ENCODE results near the gene DSCAM.
"Not testable (repeated sequence)": the region's sequence is repeated elsewhere in the genome, so short reads cannot be mapped to it uniquely, and the experiment has no call there.

DSCAM gene

GRCh38 chr21:40194185-40194980, 652.6 kb downstream of the DSCAM start:
- in situ Hi-C loops (cut with MboI; ENCODE audit: low sequenced_read_pairs): no loop called here

- in situ Hi-C loops (cut with MboI; ENCODE audit: low sequenced_read_pairs): no loop called here
Observed at GRCh38 chr21:40191616-40192015, 655.3 kb downstream of the DSCAM start.

- in situ Hi-C loops (cut with MboI; ENCODE audit: low sequenced_read_pairs): no loop called here
Observed at GRCh38 chr21:40191196-40191595, 655.8 kb downstream of the DSCAM start.

DNA sequence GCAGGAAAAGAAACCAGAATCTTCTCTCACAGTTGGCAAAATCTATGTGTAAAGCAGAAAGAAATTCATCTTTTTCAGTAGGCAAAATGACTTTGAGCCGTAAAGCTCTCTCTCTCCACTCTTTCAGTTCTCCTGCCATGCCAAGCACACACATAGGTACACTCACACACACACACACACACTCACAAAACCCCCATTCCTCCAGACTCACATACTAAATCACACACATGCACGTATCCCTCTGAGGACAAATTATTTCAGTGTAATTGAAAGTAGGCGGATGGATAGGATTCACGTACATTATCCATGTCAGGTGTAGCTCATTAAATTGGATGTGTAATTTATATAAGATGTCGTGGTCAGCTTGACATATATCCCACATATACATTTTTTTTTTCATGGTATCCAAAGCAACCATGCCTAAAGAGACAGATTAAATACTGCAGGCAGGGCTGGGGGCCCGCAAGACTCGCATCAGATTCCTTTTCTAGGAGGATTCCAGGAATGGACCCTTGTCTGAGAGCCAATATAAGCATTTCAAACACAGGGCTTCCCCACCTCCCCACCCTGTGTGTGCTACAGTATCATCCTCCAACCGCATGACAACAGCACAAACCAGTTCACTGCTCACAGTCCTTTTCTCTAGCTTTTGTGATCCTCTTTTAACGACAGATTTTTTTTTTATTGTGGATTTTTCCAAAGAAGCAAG, 658.9 kb downstream of the DSCAM start:
- in situ Hi-C loops (cut with MboI; ENCODE audit: low sequenced_read_pairs): no loop called here

- in situ Hi-C loops (cut with MboI; ENCODE audit: low sequenced_read_pairs): no loop called here
Observed at GRCh38 chr21:40187244-40187643, 659.7 kb downstream of the DSCAM start.

DNA sequence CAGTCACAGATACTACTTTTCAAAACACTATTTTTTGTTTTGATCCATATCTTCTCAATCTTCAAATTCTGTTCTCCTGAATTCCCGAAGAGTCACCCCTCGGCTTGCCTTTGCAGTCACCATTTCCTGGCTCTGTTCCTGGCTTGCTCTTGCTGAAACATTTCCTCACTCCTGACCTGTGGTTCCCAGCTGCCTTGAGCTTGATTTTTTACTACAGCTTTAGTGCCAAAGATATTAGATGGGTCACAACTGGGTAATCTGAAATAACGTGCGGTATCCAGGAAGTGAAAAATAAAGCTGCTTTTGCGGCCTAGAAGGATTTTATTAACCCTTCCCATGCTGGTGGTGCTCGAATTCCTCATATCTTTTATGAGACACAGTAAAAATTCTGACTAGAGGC, 660.9 kb downstream of the DSCAM start:
- in situ Hi-C loops (cut with MboI; ENCODE audit: low sequenced_read_pairs): no loop called here

- in situ Hi-C loops (cut with MboI; ENCODE audit: low sequenced_read_pairs): no loop called here
Observed at GRCh38 chr21:40185208-40185607, 661.8 kb downstream of the DSCAM start.

GRCh38 chr21:40182491-40182890, 664.5 kb downstream of the DSCAM start:
- in situ Hi-C loops (cut with MboI; ENCODE audit: low sequenced_read_pairs): not testable (repeated sequence)

DNA sequence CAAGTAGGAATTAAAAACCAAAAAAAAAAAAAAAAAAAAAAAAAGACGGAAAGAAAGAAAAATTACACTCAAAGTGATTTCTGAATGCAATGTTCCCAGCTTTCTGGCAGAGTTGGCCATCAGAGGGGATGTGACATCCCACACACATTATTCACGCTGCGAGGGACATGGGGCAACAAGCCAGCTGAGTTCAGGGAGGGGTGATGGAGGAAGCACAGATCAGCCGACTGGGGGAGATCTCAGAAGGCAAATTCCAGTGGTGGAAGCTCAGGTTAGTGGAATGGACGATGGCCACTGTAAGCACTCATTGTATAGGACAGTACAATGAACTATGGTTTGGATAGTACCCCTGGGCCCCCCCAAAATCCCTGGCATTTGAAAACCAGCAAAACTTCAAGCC, 667.8 kb downstream of the DSCAM start:
- in situ Hi-C loops (cut with MboI; ENCODE audit: low sequenced_read_pairs): no loop called here

DNA sequence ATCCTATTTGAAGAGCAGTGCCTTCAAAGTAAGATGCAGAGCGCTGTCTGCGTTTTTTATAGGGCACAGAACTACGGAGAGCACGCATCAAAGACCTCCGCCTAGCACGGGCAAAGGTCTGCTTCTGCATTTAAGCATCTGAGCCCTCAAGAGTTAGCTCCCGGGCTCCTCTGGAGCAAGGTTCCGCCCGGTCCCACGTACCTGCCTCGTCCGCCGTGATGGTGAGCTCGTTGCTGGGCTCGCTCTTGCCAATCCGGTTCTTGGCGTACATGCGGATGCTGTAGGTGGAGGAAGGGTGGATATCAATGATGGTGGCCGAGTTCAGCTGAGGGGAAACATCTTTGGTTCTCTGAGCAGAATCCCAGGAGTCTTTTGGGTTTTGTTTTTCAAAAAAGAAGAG, 668.2 kb downstream of the DSCAM start:
- in situ Hi-C loops (cut with MboI; ENCODE audit: low sequenced_read_pairs): no loop called here

GRCh38 chr21:40177979-40178378, 669.0 kb downstream of the DSCAM start:
- in situ Hi-C loops (cut with MboI; ENCODE audit: low sequenced_read_pairs): no loop called here

DNA sequence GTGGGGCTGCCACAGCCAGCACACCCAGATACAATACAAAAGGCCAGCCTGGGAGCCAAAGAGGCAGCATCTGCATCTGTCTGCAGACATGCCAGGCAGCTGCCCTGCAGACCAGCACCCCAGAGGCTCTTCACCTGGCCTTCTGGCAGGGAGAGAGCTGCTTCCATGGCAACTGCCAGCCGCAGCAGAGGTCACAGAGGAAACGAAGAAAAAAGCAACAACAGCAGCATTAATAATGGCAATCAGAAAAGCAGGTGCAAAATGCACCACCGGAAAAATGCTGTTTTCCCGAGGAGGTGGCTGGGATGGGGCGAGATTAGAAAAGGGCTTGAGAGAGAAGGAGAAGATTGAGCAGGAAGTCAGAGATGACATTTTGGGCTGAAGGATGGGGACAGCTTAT, 670.2 kb downstream of the DSCAM start:
- in situ Hi-C loops (cut with MboI; ENCODE audit: low sequenced_read_pairs): no loop called here

DNA sequence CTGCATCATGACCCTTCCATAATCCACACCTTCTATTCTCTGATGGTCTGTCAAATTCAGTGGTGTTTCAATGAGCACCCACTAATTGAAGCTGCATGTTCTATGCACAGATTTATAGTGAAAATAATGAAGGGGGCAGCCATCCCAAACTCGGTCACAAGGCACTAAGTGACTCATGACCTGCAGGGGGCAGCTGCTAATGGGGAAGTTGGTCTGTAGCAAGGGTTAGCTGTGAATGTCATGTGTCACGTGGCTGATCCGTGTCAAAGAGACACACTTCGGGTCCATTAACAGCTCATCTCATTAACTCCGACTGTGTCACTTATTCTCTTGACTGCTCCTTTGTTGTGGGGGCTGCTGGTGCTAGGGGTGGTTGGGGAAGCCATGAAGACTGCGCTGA, 673.1 kb downstream of the DSCAM start:
- in situ Hi-C loops (cut with MboI; ENCODE audit: low sequenced_read_pairs): no loop called here

DNA sequence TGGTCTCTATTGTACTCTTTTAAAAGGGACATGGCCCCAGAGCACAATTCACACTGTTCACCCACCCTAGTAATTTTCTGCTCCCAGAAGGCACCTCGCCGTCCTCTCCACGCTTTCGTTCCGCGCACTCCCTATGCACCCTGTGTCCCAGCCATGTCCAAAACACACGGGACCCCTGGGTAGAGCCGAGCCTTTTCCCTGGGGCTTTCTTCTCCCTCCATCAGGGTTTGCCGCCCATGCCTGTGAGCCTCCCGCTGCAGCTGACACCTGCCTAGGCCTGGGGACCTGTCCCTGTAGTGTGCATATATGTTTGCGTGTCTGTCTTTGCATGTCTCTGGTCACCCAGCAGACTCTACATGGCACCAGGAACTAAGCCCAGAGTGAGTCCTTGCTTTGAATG, 677.0 kb downstream of the DSCAM start:
- in situ Hi-C loops (cut with MboI; ENCODE audit: low sequenced_read_pairs): no loop called here

GRCh38 chr21:40166291-40166843, 680.6 kb downstream of the DSCAM start:
- in situ Hi-C loops (cut with MboI; ENCODE audit: low sequenced_read_pairs): no loop called here

- in situ Hi-C loops (cut with MboI; ENCODE audit: low sequenced_read_pairs): no loop called here
Observed at GRCh38 chr21:40165773-40166070, 681.2 kb downstream of the DSCAM start.

GRCh38 chr21:40164905-40165772, 681.8 kb downstream of the DSCAM start:
- in situ Hi-C loops (cut with MboI; ENCODE audit: low sequenced_read_pairs): no loop called here

- in situ Hi-C loops (cut with MboI; ENCODE audit: low sequenced_read_pairs): no loop called here
Observed at GRCh38 chr21:40162075-40162474, 684.9 kb downstream of the DSCAM start.

GRCh38 chr21:40160911-40161310, 686.0 kb downstream of the DSCAM start:
- in situ Hi-C loops (cut with MboI; ENCODE audit: low sequenced_read_pairs): no loop called here

- in situ Hi-C loops (cut with MboI; ENCODE audit: low sequenced_read_pairs): no loop called here
Observed at GRCh38 chr21:40158366-40158765, 688.6 kb downstream of the DSCAM start.

GRCh38 chr21:40155563-40155962, 691.4 kb downstream of the DSCAM start:
- in situ Hi-C loops (cut with MboI; ENCODE audit: low sequenced_read_pairs): no loop called here
